GM10248 (cell line): ENCODE results near the gene VPS9D1.
"Not testable (repeated sequence)": the region's sequence is repeated elsewhere in the genome, so short reads cannot be mapped to it uniquely, and the experiment has no call there.

Source experiments
- CTCF ChIA-PET: fragments of 300-600 bp; sonication (Branson Sonifier 250); formaldehyde crosslinking; extraction: SDS; loops from one replicate; lab custom pipeline; 2021; ENCODE audit warnings: antibody characterized with exemption; lab: Yijun Ruan, JAX
- POLR2A ChIA-PET: fragments of 350-650 bp; sonication (Branson Sonifier 250); formaldehyde crosslinking; extraction: SDS; loops from one replicate; lab custom pipeline; 2020; ENCODE audit warnings: antibody characterized with exemption; lab: Yijun Ruan, JAX
- DNase-seq: peaks from one replicate; pipeline ENCODE4 v3.0.0; 2012; ENCODE audit errors: extremely low spot score
- TF ChIP-seq, protein P1 (sequence below): IDR thresholded peaks from 2 replicates; pipeline ENCODE4 v1.5.1; 2012; ENCODE audit warnings: mild to moderate bottlenecking, low read depth; ENCODE audit errors: extremely low read depth, missing control alignments, control extremely low read depth

VPS9D1 gene

DNA sequence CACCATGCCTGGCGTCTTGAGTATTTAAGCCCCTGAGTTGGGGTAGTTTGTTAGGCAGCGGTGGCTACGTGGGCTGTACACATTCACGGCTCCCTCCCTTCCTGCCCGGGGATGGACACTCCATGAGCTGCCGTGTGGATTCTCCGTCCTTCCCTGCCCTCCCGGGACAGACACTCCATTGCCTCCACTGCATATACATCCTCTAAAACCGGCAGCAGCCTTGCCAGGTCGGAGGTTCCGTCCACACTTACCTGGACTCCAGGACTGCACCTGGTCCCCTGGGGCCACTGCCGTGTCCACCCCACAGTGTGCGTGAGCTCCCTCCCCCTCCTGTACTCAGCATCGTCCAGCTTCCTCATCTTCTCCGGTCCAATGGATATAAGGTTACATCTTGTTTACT is 15.7 kb downstream of the VPS9D1 start:
- ChIA-PET POLR2A (no interaction called here), CTCF (interaction anchor here (0.9 to 7.4 kb wide), 11 partner anchors 11 to 213 kb away, joined by 3 to 115 read pairs (median 8); partner anchors contain the start of genes MC1R and VPS9D1)
- no peak for DNase-seq
- TF ChIP-seq, protein P1, sequence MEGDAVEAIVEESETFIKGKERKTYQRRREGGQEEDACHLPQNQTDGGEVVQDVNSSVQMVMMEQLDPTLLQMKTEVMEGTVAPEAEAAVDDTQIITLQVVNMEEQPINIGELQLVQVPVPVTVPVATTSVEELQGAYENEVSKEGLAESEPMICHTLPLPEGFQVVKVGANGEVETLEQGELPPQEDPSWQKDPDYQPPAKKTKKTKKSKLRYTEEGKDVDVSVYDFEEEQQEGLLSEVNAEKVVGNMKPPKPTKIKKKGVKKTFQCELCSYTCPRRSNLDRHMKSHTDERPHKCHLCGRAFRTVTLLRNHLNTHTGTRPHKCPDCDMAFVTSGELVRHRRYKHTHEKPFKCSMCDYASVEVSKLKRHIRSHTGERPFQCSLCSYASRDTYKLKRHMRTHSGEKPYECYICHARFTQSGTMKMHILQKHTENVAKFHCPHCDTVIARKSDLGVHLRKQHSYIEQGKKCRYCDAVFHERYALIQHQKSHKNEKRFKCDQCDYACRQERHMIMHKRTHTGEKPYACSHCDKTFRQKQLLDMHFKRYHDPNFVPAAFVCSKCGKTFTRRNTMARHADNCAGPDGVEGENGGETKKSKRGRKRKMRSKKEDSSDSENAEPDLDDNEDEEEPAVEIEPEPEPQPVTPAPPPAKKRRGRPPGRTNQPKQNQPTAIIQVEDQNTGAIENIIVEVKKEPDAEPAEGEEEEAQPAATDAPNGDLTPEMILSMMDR, result no peak

DNA sequence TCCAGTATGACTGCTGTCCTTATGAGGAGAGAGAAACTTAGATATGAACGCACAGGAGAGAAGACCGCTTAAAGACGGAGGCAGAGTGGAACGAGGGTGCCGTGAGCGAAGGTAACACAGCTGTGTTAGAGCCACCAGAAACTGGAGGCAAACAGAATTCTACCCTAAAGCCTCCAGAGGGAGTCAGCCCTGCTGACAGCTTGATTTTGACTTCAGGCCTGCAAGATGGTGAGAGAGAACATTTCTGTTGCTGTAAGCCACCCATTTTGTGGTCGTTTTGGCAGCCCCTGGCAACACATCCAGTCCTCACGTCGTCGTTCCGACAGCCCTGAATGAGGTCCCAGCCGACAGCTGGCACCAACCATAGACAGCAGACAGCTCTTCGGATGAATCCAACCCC is 16.4 kb downstream of the VPS9D1 start:
- CTCF ChIA-PET, result interaction anchor here (0.8 to 7.4 kb wide), 6 partner anchors 9 to 156 kb away, joined by 3 to 115 read pairs (median 5); partner anchors contain the start of gene CDK10
- TF ChIP-seq, protein P1, result no peak
- POLR2A ChIA-PET, result interaction anchor here (0.7 kb wide), 1 partner anchor 194 kb away, joined by 3 read pairs; no protein-coding TSS in a partner anchor
- DNase-seq, result no peak

DNA sequence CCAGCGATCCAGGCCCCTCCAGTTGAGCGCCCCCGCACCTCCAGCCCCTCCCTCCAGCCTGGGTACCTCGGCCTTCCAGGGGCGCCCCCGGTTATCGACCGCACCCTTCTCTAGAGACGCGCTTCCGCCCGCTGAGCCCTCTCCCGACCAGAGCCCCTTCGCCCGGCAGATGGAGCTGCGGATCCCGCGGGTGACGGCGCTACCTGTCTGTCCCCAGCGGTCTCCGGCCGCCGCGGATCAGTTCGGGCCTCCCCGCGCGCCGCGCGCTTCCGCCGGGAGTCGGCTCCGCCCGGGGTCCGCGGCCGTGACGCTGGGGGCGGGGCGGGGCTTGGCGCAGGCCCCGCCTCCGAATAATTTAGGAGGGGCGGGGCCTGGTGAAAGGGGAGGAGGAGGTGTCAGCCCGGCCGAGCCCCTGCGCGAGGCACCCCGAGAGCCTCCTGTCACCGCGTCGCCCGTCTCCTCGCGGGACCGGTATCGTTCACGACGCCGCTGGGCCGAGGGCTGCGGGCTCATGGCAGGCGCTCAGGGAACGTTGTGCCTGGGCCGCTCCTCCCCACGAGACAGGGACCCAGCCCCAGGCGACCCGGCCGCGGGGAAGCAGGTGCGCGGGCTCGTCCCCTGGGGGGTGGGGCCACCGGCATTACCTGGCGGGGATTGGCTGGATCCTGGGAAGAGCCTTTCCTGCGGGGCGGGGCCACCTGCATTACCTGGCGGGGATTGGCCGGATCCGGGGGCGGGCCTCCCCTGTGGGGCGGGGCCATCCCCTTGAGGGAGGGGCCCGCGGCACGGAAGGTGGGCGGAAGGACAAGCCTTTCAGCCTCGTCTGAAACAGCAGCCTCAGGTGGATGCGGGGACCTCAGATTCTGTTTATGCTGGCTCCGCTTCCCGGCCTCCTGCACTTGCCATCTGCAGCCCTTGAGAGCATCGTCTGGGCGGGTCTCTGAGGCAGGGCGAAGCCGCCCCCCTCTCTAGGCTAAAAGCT is 19.0 kb downstream of the VPS9D1 start, which contains the start of gene SPATA2L:
TSS of gene SPATA2L (minus strand) at position 281 of the 982 bp plus-strand sequence. CDS start 473 bp downstream, outside the sequence.
- DNase-seq, result peak; percentile 99
- TF ChIP-seq, protein P1, result peak; percentile 45
- POLR2A ChIA-PET, result interaction anchor here (0.5 to 1.5 kb wide), 2 partner anchors 15 to 60 kb away, joined by 3 to 4 read pairs; partner anchors contain the start of gene CDK10

DNA sequence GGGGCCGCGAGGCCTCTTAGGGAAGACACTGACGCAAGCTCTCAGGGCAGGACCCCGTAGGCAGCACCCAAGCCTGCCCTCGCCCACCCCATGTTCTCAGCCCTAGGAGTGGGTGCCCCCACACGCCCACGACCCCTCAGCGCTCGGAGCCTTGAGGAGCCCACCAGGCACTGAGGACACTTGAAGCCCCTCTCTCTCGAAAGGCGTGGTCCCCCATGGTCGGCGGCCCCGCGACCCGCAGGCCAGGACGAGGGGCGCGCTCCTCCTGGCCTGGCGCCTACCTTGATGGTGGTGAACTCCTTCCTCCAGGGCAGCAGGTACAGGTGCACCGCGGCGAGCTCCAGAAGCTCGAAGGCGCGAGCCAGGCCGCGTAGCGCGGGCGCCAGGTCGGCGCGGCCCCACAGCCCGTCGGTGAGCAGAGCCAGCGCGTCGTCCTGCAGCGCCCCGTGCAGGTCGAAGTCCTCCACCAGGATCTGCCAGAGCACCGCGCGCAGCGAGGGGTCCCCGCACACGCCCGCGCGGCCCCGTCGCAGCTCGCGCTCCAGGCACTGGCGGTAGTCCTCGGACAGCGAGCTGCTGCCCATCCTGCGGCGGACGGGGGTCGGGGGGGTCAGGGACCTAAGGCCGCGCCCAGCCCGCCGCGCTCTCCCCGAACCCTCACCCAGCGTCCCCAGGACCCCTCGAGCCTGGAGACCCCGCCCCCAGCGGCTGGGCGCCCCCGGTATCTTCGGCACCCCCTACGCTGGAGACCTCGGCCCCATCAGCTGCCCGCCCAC is 19.9 kb downstream of the VPS9D1 start:
- TF ChIP-seq, protein P1, result peak; percentile 49
- DNase-seq, result peak; percentile 65
- ChIA-PET CTCF (interaction anchor here (0.7 to 5.0 kb wide), 31 partner anchors 9 to 210 kb away, joined by 3 to 68 read pairs (median 4); partner anchors contain the start of genes CDK10, CHMP1A, FANCA and SPATA33), POLR2A (interaction anchor here (1.3 to 1.5 kb wide), 2 partner anchors 12 to 14 kb away, joined by 3 to 5 read pairs; partner anchors contain the start of gene CDK10)

More for the DNA sequence above, 19.0 kb downstream of the VPS9D1 start, which contains the start of gene SPATA2L:
- CTCF ChIA-PET, result interaction anchor here (0.9 to 6.2 kb wide), 16 partner anchors 8 to 209 kb away, joined by 3 to 80 read pairs (median 8); partner anchors contain the start of genes CHMP1A, SPATA33 and VPS9D1

DNA sequence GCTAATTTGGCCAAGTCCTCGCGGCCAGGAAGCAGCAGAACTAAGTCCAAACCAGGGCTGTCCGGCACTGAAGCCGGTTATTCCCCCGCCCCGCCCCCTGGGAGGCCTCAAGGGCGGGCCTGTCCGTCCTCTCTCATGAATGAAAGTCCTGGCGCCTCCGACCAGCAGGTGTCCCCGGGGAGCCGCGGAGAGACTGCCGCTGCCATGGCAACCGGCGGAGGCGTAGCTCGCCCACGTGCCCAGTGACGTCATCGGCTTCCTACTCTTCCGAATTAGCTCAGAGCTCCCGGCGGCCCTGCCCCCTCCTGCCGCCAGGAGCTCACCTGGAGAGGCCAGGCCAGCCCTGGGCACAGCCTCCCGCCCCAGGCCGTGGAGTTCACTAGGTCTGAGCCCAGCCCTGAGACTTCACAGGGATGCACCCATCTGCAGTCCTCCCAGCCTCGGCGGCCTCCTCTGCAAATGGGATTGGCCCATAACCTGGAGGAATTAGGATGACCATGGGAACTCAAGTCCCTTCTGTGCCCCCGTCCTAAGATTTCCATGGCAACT is 20.5 kb downstream of the VPS9D1 start:
- POLR2A ChIA-PET, result interaction anchor here (1.3 to 1.5 kb wide), 2 partner anchors 11 to 13 kb away, joined by 3 to 5 read pairs; partner anchors contain the start of gene CDK10
- CTCF ChIA-PET, result interaction anchor here (0.7 to 5.0 kb wide), 33 partner anchors 9 to 210 kb away, joined by 3 to 68 read pairs (median 4); partner anchors contain the start of genes CDK10, CHMP1A, FANCA and SPATA33
- TF ChIP-seq, protein P1, result peak; percentile 73
- DNase-seq, result peak; percentile 96

DNA sequence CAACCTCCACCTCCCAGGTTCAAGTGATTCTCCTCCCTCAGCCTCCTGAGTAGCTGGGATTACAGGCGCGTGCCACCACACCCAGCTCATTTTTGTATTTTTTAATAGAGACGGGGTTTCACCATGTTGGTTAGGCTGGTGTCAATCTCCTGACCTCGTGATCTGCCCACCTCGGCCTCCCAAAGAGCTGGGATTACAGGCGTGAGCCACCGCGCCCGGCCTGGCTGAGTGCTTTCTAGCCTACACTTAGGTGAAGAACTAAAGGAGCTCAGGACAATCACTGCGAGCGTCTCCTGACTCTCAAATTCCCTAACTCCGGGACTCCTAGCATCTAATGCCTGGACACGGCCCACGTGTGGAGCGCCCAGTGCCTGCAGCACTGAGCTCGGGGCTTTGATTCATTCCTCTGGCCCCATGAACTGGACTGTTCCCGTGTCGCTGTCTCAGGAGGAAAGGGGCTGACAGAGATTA is 21.0 kb downstream of the VPS9D1 start:
- CTCF ChIA-PET, result interaction anchor here (0.7 to 5.0 kb wide), 25 partner anchors 10 to 211 kb away, joined by 3 to 68 read pairs (median 6); partner anchors contain the start of genes CDK10, FANCA and VPS9D1
- POLR2A ChIA-PET, result interaction anchor here (1.3 kb wide), 1 partner anchor 11 kb away, joined by 5 read pairs; no protein-coding TSS in a partner anchor
- DNase-seq, result not testable (repeated sequence)

DNA sequence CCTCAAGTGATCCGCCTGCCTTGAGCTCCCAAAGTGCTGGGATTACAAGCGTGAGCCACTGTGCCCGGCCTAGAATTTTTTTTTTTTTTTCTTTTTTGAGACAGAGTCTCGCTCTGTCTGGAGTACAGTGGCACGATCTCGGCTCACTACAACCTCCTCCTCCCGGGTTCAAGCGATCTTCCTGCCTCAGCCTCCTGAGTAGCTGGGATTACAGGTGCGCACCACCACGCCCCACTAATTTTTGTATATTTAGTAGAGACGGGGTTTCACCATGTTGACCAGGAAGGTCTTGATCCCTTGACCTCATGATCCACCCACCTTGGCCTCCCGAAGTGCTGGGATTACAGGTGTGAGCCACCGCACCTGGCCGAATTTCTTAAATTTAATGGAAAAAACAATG is 22.0 kb downstream of the VPS9D1 start:
- CTCF ChIA-PET, result interaction anchor here (1.1 to 5.0 kb wide), 8 partner anchors 8 to 164 kb away, joined by 3 to 68 read pairs (median 17); partner anchors contain the start of gene CDK10

More for the DNA sequence above, 22.0 kb downstream of the VPS9D1 start:
- POLR2A ChIA-PET, DNase-seq: not testable (repeated sequence)
